Measurements from ENCODE around the gene ATF3.

Gene ATF3

GRCh38 chr1:212628046-212628445 lies 19.5 kb downstream of the ATF3 start:
- H3K9me3 ChIP-seq (ENCODE audit: low read length) = no peaks in the 10 kb centered on the region
- H3K27me3 ChIP-seq (ENCODE audit: insufficient read depth, low read length) = no peaks in the 10 kb centered on the region; the same call in 1 of the 2 replicates
- no peaks in the 10 kb centered on the region for H3K4me1 ChIP-seq (ENCODE audit: insufficient read depth, low read length, severe bottlenecking)
- H3F3A ChIP-seq (ENCODE audit: insufficient read depth, low read length) = no peaks in the 10 kb centered on the region
- no peaks in the 10 kb centered on the region for H3K36me3 ChIP-seq (ENCODE audit: insufficient read depth, low read length)
- TF ChIP-seq EZH2 (IDR thresholded peaks at IDR 0.05; ENCODE audit: borderline replicate concordance, low read length) = no peak
- no peak for TF ChIP-seq CTCF (IDR thresholded peaks at IDR 0.05; ENCODE audit: low read length)
- H3K27ac ChIP-seq (ENCODE audit: low read depth, low read length, poor library complexity, severe bottlenecking) = no peak overlapping the region
- H3K4me3 ChIP-seq (ENCODE audit: low read depth, low read length, poor library complexity, severe bottlenecking) = no peak overlapping the region
- no peaks in the 10 kb centered on the region for H4K20me1 ChIP-seq (ENCODE audit: insufficient read depth, low read length)
- no peaks in the 10 kb centered on the region for H3K9me2 ChIP-seq (ENCODE audit: low read depth, low read length)
- H3K9ac ChIP-seq (ENCODE audit: low read length) = no peak overlapping the region
- H3K79me2 ChIP-seq (ENCODE audit: insufficient read depth, low read length) = no peaks in the 10 kb centered on the region
- no peak overlapping the region for H3K4me2 ChIP-seq (ENCODE audit: low read length)
- no peak overlapping the region for H2AFZ ChIP-seq (ENCODE audit: low read length)

- Histone ChIP-seq H3K27me3 (ENCODE audit: insufficient read depth, low read length) (no peaks in the 10 kb centered on the region; the same call in 1 of the 2 replicates), H3F3A (ENCODE audit: insufficient read depth, low read length) (no peaks in the 10 kb centered on the region), H3K4me2 (ENCODE audit: low read length) (no peak overlapping the region), H3K9me2 (ENCODE audit: low read depth, low read length) (no peaks in the 10 kb centered on the region), H3K79me2 (ENCODE audit: insufficient read depth, low read length) (no peaks in the 10 kb centered on the region), H3K4me1 (ENCODE audit: insufficient read depth, low read length, severe bottlenecking) (no peaks in the 10 kb centered on the region), H3K9me3 (ENCODE audit: low read length) (no peaks in the 10 kb centered on the region), H3K4me3 (ENCODE audit: low read depth, low read length, poor library complexity, severe bottlenecking) (no peak overlapping the region), H3K9ac (ENCODE audit: low read length) (no peak overlapping the region), H2AFZ (ENCODE audit: low read length) (no peak overlapping the region), H3K36me3 (ENCODE audit: insufficient read depth, low read length) (no peaks in the 10 kb centered on the region), H3K27ac (ENCODE audit: low read depth, low read length, poor library complexity, severe bottlenecking) (no peak overlapping the region), H4K20me1 (ENCODE audit: insufficient read depth, low read length) (no peaks in the 10 kb centered on the region)
- TF ChIP-seq EZH2 (IDR thresholded peaks at IDR 0.05; ENCODE audit: borderline replicate concordance, low read length) (no peak), CTCF (IDR thresholded peaks at IDR 0.05; ENCODE audit: low read length) (no peak)
Measured at GRCh38 chr1:212628813-212629415, 20.4 kb downstream of the ATF3 start.

- H3K27ac ChIP-seq (ENCODE audit: low read depth, low read length, poor library complexity, severe bottlenecking) = no peak overlapping the region
- no peak overlapping the region for H3K4me3 ChIP-seq (ENCODE audit: low read depth, low read length, poor library complexity, severe bottlenecking)
- no peaks in the 10 kb centered on the region for H3K4me1 ChIP-seq (ENCODE audit: insufficient read depth, low read length, severe bottlenecking)
- TF ChIP-seq EZH2 (IDR thresholded peaks at IDR 0.05; ENCODE audit: borderline replicate concordance, low read length) = no peak
- no peak for TF ChIP-seq CTCF (IDR thresholded peaks at IDR 0.05; ENCODE audit: low read length)
- no peak overlapping the region for H3K9ac ChIP-seq (ENCODE audit: low read length)
- no peaks in the 10 kb centered on the region; the same call in 1 of the 2 replicates for H3K27me3 ChIP-seq (ENCODE audit: insufficient read depth, low read length)
- H2AFZ ChIP-seq (ENCODE audit: low read length) = no peak overlapping the region
- H3K9me2 ChIP-seq (ENCODE audit: low read depth, low read length) = no peaks in the 10 kb centered on the region
- H3F3A ChIP-seq (ENCODE audit: insufficient read depth, low read length) = no peaks in the 10 kb centered on the region
- H3K36me3 ChIP-seq (ENCODE audit: insufficient read depth, low read length) = no peaks in the 10 kb centered on the region
- no peak overlapping the region for H3K4me2 ChIP-seq (ENCODE audit: low read length)
- H4K20me1 ChIP-seq (ENCODE audit: insufficient read depth, low read length) = no peaks in the 10 kb centered on the region
- no peaks in the 10 kb centered on the region for H3K79me2 ChIP-seq (ENCODE audit: insufficient read depth, low read length)
- H3K9me3 ChIP-seq (ENCODE audit: low read length) = no peaks in the 10 kb centered on the region
Measured at GRCh38 chr1:212629450-212630157, 21.0 kb downstream of the ATF3 start.

All from OCI-LY1 (cell line).